GM21360 (cell line): ENCODE measurements around the gene LYST.
"Not testable (repeated sequence)": the region's sequence is repeated elsewhere in the genome, so short reads cannot be mapped to it uniquely, and the experiment has no call there.

ENCODE experiments used
- ATAC-seq: cut with Tn5 transposase; IDR thresholded peaks from one replicate; pipeline ENCODE4 v1.9.1; 2021; ENCODE audit warnings: mild to moderate bottlenecking, moderate library complexity; ENCODE audit not compliant: unreplicated experiment

Gene LYST

DNA sequence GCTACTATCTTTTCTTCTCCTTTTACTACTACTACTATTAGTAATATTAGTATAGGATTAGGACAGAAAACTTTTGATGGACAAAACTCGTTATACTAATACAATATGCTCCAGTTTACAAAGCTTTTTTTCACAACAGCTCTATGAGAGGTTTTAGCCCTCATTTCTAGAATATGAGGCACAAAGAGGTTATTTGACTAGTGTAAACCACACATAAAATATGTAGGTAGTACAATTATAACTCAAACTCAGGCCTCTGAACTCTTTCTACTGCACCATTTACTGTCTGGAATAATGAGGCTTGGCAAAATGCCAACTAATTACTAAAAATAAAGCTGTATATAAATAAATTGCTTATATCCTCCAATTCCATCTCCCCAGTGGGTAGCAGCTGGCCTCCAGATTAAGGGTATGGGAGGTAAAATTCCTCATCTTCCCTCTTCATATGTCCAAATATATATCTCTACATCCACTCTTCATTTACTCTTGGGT, 99.9 kb downstream of the LYST start:
- ATAC-seq: no peak

DNA sequence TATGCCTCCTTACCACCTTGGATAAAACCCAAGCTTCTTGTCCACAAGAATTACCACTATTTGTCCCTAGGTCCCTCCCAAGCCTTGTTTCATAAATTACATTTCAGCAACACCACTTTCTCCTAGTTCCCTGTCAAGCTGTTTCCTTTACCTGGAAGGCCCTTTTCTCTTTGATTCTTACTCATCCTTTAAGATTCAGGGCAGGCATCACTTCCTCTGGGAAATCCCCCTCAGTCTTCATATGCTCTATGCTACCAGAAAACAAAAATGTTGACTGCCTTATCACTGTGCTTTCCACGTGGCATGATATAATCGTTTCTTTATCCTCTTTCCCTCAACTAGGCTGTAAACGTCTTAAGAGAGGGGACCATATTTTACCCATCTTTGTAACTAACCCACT, 102.7 kb downstream of the LYST start:
- peak; percentile 54 for ATAC-seq

- ATAC-seq: no peak
These were observed 107.4 kb downstream of the LYST start for GRCh38 chr1:235759336-235759735.

DNA sequence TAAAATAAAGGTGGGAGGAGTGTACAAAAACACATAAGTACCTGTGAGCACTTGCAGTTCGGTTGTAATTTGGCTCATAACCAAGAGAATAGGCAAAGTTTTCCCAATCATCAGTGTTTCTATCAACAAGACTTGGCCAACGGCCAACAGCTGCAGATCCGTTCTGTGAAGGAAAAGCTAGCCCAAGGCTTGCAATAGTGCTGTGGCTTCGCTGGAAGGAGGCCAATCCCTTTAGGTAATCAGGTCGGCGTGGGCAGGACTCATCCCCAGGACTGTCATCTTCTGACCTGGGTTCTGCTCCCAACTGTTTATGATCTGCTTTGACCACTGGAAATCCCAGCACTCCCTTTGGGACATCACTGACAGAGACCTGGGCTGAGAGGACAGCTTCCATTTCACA, 107.8 kb downstream of the LYST start:
- no peak for ATAC-seq

DNA sequence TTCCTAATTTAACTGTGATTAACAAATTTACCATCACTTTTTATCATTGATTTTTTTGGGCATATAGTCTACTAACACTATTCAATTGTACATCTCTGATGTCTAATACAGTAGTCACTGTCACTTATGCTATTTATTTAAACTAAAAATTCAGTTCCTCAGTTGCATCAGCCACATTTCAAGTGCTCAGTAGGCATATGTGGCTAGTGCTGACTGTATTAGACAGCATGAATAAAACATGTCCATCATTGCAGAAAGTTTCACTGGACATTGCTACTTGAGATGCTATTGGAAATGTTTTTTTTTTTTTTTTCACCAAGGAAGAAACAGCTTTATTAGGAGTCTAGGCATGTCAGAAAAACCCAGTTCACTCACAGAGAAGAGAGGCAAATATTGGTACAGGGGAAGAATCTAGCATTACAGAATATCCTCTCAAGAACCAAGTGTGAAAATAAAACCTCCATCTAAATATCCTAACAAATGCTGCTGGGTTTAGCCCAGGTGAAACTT, 109.1 kb downstream of the LYST start:
- ATAC-seq: no peak

GRCh38 chr1:235754186-235754585, 112.5 kb downstream of the LYST start:
- ATAC-seq: not testable (repeated sequence)

- no peak for ATAC-seq
These were observed 116.9 kb downstream of the LYST start for GRCh38 chr1:235749755-235750300.

DNA sequence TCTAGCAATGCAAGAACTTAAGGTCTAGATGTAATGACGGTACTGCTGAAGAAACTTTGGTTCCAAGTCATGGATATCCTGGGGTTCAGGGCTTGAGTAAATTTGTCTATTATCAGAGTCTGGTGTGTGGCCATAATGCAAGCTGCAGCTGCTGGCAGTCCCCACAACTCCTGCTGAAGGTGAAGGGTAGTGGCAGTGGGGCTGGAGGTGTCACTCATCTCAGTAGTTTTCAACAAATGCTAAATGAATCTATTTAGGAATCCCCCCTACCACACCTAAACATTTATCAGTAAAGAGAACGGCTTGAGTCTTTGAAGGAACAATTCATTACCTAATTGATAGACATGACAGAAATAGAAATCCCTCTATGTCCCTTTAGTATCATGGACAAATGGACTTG, 118.0 kb downstream of the LYST start:
- no peak for ATAC-seq

DNA sequence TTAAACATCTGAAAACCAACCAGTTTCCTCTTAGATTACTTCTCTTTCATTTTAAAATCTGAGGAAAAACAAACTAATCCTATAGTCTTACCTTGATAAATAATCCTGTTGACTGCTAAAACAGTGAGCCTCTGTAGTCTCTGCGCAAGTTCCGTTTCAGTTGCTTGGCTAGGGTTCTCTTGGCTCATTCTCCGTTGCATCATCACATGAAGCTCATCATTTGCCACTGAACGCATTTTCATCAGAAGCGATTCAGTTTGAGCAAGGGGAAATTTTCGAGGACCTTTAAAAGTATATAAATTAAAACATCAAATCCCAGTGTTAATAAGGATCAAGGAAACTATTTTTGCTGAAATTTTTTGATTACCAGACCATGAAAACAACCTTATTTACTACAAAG, 120.5 kb downstream of the LYST start:
- ATAC-seq: no peak

- ATAC-seq: no peak
These were observed 121.1 kb downstream of the LYST start for GRCh38 chr1:235745503-235746136.

- ATAC-seq: no peak
These were observed 123.6 kb downstream of the LYST start for GRCh38 chr1:235742914-235743599.

- no peak for ATAC-seq
These were observed 125.4 kb downstream of the LYST start for GRCh38 chr1:235741294-235741693.

DNA sequence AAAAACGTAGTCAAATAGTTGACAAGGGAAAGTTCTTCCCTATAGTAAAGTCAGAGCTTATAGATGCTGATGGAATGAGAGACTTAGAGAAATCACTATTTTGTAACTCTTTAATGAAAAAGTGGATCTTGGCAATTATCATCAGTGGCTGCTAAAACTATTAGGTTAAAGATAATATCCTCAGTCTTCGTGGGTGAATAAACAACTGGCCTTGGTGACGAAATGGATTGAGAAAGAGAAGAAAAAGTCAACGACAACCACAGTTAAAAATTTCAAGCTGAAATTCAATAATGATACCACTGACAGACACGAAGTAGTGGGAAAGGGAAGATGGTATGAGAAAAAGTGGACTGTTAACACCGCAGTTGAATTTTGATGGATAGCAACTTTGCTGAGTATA, 127.1 kb downstream of the LYST start:
- ATAC-seq: no peak

- no peak for ATAC-seq
These were observed 127.6 kb downstream of the LYST start for GRCh38 chr1:235739124-235739523.

DNA sequence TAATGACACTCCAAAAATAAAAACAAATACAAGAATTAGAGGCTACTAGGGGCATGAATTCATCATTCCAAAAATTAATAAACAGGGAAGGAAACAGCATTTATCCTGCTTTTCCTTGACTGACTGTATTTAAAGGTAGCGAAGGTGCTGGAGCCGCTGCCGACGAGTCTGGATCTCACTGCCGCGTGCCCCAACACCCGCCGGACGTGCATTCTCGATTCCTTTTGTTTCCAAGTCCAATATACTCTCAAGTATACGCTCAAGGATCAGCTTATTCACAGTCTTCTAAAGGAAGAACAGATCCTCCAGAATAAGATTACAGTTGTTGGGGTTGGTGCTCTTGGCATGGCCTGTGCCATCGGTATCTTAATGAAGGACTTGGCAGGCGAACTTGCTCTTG, 129.0 kb downstream of the LYST start:
- no peak for ATAC-seq

GRCh38 chr1:235736263-235736662, 130.4 kb downstream of the LYST start:
- no peak for ATAC-seq

DNA sequence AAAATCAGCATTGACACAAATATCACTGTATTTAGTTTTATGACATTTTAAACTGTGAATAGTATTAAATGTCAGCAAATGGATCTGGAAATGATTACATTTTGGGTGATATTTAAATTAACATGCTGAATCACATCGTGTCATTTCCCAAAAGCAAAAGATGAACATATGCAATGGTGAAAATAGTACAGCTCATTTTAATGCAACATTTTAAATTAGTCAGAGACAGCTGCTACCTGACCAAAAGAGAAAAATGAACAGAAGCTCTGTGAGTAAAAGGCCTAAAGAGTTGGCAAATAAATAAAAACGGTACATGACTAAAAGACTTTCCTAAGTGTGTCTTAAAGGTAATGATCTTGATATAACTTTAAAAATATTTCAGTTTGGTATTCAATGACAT, 131.1 kb downstream of the LYST start:
- ATAC-seq: no peak

DNA sequence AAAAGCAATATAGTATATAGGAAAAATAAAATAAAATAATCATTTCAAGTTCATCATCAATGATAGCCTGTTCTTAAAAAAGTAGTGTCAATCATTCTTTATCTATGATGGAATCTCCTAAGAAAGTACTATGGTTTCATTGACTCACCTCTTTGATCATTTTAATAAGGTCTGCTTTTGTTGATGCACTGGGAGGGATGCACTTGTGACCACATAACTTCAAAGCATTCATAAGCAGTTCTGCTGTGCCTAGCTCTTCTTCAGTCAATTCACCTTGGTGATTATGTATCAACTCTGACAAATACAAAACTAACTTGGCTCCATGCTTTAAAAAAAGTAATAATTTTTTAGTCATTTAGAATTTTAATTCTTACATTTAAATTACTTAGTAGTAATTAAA, 132.4 kb downstream of the LYST start:
- ATAC-seq: no peak

DNA sequence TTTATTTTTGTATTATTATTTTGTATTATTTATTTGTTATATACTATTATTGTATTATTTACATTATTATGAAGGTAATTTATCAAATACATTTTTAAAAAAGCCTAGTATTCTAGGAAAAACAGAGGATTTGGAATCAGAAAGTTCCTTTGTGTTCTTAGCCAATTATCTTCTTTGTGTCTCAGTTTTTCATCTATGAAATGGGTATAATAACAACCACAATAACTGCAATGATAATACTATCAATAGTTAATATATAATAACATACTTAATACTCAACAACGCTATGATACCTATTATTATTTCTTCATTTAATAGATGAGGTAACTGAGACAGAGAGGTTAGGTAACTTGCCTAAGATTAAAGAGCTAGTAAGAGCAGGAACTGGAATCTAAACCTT, 136.7 kb downstream of the LYST start:
- ATAC-seq: no peak

- no peak for ATAC-seq
These were observed 140.1 kb downstream of the LYST start for GRCh38 chr1:235726557-235726956.

DNA sequence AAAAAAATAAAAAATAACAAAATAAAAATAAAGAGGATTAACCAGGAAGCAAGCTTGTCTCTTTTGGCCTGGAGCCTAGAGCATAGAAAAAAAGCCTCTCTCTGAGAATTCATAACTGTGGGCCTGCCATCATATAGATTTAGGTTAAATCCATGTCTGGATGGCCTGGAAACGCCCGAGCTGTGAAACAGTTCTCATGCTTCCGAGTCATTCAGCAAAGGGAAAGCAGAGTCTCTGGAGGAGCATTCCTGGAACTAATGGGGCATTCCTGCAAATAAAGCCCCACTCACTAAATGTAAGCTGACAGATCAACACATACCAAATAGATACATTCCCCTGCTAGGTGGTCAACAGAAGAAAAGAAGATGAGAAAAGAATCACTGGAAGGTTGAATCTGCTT, 141.3 kb downstream of the LYST start:
- ATAC-seq: no peak

DNA sequence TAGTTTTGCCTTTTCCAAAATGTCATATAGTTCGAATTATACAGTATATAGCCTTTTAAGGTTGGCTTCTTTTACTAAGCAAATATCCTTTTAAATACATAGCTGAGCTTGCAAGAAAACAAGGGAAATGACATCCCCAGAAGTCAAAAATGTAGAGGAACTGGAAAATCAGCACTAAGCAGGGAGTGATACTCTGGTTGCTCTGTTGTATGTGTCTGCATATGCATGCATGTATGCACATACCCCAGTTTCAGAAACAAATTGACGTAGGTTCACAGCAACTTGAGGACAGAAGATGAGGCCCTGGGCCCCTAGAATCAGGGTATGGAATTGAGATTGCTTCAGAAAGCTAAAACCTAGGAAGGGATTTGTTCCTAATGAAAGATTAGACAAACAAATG, 142.0 kb downstream of the LYST start:
- no peak for ATAC-seq
